Lung microvascular endothelial cell (primary cell): ENCODE results near the gene C2CD3. TPM values are rescaled to one million over a fixed set of nuclear protein-coding genes. Genes with fewer than 3 reads are reported as not detected.

ENCODE experiments used
- DNase-seq, 2 donors: peaks; one replicate each; pipeline versions ENCODE4 v3.0.0 to v3.0.0-alpha.2; 2010; ENCODE audit warnings: low read depth in 2 of 2
- total RNA-seq: library from RNA; depleted of rRNA; stranded (reverse); fragments of >200 nt; gene quantifications from 2 replicates; pipeline ENCODE4 v1.2.1, GENCODE V29; 2014

C2CD3 gene
- total RNA-seq, 1 donor from 2014 or later, result 10.7 TPM

GRCh38 chr11:73982990-73983740 lies 187.6 kb downstream of the C2CD3 start:
- peak; percentile 94 to 95 for DNase-seq

GRCh38 chr11:73982595-73982989 lies 188.2 kb downstream of the C2CD3 start, which contains the start of gene UCP2:
Gene UCP2 (minus strand): TSS chr11:73982843. CDS start chr11:73978378, 4,465 bp downstream.
- DNase-seq, result peak; percentile 84

GRCh38 chr11:73981051-73981805 lies 189.6 kb downstream of the C2CD3 start:
- no peak for DNase-seq

GRCh38 chr11:73980001-73980961 lies 190.5 kb downstream of the C2CD3 start:
- peak; percentile 69 to 76 for DNase-seq

- no peak for DNase-seq
Observed at GRCh38 chr11:73978576-73979086, 192.2 kb downstream of the C2CD3 start.

GRCh38 chr11:73977856-73978519 lies 192.8 kb downstream of the C2CD3 start:
- DNase-seq, result no peak

GRCh38 chr11:73976451-73977151 lies 194.2 kb downstream of the C2CD3 start:
- DNase-seq, result no peak

- DNase-seq, result no peak
Observed at GRCh38 chr11:73975479-73975757, 195.4 kb downstream of the C2CD3 start.

- DNase-seq, result no peak
Observed at GRCh38 chr11:73974604-73975478, 196.0 kb downstream of the C2CD3 start.

GRCh38 chr11:73972620-73973449 lies 198.0 kb downstream of the C2CD3 start:
- no peak for DNase-seq

- DNase-seq, result no peak
Observed at GRCh38 chr11:73972187-73972586, 198.6 kb downstream of the C2CD3 start.

- no peak for DNase-seq
Observed at GRCh38 chr11:73971175-73971719, 199.6 kb downstream of the C2CD3 start.

- DNase-seq, result no peak
Observed at GRCh38 chr11:73969991-73970800, 200.6 kb downstream of the C2CD3 start.

GRCh38 chr11:73969091-73969490 lies 201.7 kb downstream of the C2CD3 start:
- DNase-seq, result no peak

- no peak for DNase-seq
Observed at GRCh38 chr11:73968356-73968966, 202.3 kb downstream of the C2CD3 start.

- no peak for DNase-seq
Observed at GRCh38 chr11:73965764-73966121, 205.1 kb downstream of the C2CD3 start.
